HG02884 (cell line): ENCODE results near the gene ALKBH5.
"Not testable (repeated sequence)": the region's sequence is repeated elsewhere in the genome, so short reads cannot be mapped to it uniquely, and the experiment has no call there.

Source experiments
- ATAC-seq: cut with Tn5 transposase; IDR thresholded peaks from one replicate; pipeline ENCODE4 v1.9.1; 2021; ENCODE audit warnings: mild to moderate bottlenecking, moderate library complexity; ENCODE audit not compliant: unreplicated experiment

Gene ALKBH5

DNA sequence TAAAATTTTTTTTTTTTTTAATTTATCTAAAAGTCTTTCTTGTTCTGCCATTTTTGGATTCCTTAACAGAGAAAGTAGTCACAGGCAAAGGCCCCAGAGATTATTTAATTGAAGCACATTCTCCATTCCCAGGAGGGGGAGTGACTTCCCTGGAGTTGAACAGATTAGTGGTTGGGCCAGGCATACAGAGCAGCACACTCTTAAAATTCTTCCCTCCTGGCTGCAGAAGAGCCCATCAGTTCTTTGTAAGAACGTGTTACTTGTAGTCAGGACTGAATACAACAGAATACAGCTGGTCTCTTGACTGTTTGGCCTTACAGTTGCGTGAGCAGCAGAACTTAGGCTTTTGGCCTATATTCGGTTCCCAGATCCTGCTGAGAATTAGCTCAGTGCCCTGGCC is 1.8 kb downstream of the ALKBH5 start:
- no peak for ATAC-seq

- ATAC-seq = no peak
These were observed 2.4 kb downstream of the ALKBH5 start for GRCh38 chr17:18185832-18186626.

- ATAC-seq = no peak
These were observed 3.0 kb downstream of the ALKBH5 start for GRCh38 chr17:18186627-18186982.

DNA sequence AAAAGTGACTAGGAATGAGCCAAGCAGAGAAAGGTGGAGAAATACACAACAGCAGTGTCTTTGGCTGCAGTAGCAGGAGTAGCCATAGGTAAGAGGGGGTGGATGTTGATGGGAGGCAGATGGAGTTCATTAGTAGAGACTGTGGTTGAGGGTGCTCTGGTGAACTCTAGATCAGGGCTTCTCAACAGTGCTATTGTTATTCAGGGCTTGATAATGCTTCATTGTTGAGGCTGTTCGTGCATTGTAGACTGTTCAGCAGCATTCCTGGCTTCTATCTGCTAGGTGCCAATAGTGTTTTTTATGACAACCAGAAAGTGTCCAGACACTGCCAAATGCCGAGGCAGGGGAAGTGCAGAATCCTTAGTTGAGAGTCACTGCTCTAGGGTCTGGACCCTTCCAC is 3.6 kb downstream of the ALKBH5 start:
- ATAC-seq = no peak

GRCh38 chr17:18187821-18188761 is 4.5 kb downstream of the ALKBH5 start:
- no peak for ATAC-seq

DNA sequence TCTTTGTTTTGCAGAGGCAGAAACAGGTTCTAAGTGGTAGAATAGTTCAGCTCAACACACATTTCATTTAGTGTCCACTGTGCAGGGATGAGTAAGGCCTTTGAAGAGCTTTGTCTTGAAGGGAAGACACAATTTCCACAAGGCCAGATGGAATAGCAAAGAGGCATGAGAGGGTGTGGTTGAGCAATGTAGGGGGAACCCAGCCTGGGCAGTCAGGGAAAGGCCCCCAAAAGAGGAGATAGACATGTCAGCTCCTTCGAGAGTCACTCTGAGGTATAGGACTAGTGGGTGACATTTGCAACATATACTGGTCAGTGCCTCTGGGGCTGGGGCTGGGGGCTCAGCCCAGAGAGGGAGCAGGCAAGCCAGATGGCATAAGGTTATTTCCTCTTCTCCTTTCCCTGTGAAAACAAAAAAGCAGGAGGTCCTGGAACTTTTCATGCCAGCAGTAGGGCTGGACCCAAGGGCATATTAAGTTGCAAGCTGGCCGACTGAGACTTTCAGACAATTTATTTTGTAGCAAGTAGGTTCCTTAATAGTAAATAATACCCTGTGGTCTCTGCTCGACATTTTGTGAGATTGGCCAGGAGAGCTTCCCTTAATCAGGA is 7.1 kb downstream of the ALKBH5 start:
- no peak for ATAC-seq

- ATAC-seq = no peak
These were observed 7.6 kb downstream of the ALKBH5 start for GRCh38 chr17:18191236-18191667.

- no peak for ATAC-seq
These were observed 8.3 kb downstream of the ALKBH5 start for GRCh38 chr17:18191967-18192366.

GRCh38 chr17:18194394-18194793 is 10.8 kb downstream of the ALKBH5 start:
- ATAC-seq = no peak

DNA sequence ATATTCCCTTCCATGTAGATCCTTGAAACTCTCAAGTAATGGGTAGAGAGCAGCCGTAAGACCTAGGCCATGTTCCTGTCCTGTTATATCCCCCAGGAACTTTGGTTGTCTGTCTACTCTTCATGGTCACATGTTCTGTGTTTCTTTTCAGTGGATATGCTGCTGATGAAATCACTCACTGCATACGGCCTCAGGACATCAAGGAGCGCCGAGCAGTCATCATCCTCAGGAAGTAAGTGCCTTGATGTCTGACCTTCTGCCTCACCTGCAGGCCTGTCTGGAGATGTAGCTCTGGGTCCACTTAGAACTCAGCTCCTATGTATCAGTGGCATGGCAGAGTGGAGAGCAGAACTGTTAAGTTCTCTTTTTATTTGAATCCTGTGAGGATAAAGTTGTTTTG is 11.2 kb downstream of the ALKBH5 start:
- no peak for ATAC-seq

DNA sequence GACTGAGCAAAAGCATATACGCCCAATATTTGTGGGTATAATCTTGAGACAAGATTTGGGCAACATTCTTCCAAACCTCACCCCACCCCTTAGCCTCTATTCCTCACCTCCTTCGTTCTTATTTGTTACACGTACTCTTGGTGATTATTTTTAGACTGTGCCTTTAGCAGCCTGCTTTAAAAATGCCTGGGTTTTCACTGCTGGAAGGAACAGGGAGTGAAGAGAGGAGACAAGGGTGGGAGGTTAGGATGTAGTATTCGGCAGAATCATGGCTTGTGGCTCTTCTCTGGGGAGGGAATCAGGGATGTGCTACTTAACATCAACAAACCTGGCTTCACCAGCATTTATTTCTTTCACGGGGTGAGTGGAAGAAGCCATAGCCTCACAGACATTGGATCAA is 11.6 kb downstream of the ALKBH5 start:
- ATAC-seq = no peak

GRCh38 chr17:18197535-18198194 is 14.0 kb downstream of the ALKBH5 start:
- ATAC-seq = no peak

DNA sequence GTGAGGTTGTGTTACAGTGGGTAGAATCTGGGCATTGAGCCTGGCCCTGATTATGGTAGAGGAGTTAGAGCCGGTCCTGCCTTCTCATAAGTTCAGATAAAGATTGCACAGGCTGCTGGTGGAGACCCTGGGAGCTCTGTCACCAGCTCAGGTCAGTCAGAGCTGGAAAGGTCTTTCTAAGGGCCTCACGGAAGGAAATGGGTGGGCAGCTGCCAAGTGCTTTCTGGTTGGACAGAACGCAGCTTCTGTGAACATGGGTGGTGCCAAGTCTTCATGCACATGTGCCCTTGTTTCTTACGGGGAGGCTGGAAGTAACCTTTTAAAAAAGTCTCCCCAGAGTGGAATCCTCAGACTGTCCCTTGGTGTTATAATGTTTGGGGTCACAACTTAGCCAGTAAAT is 14.9 kb downstream of the ALKBH5 start:
- no peak for ATAC-seq

DNA sequence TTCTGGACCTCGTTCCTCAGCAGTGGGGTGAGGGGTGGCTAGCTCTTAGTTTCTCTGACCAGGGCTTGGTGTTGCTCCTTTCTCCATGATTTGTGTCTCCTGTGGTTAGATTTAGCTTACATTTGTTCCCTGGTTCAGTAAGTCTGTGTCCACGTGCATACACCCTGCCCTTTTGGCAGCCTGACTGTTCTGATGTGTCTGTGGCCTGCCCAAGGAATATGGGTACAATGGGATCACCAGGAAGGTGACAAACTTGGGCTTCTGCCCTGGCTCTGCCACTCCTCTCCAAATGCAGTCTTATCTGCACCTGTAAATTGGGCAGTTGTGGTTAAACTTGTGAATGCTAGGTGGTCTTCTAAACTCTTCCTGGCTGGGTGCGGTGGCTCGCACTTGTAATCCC is 17.5 kb downstream of the ALKBH5 start:
- no peak for ATAC-seq

- ATAC-seq = no peak
These were observed 19.7 kb downstream of the ALKBH5 start for GRCh38 chr17:18203308-18203707.

- ATAC-seq = no peak
These were observed 22.2 kb downstream of the ALKBH5 start for GRCh38 chr17:18205861-18206260.

- no peak for ATAC-seq
These were observed 23.3 kb downstream of the ALKBH5 start for GRCh38 chr17:18206962-18207361.

DNA sequence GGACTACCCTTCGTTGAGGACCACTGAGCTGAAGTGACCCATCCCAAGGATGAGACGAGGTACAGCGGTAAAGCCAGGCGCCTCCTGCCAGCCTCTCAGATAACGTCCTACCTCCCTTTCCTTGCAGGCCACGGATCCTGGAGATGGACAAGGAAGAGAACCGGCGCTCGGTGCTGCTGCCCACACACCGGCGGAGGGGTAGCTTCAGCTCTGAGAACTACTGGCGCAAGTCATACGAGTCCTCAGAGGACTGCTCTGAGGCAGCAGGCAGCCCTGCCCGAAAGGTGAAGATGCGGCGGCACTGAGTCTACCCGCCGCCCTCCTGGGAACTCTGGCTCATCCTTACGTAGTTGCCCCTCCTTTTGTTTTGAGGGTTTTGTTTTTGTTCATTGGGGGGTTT is 24.5 kb downstream of the ALKBH5 start:
- ATAC-seq = no peak

- ATAC-seq = no peak
These were observed 30.1 kb downstream of the ALKBH5 start for GRCh38 chr17:18213666-18214270.

DNA sequence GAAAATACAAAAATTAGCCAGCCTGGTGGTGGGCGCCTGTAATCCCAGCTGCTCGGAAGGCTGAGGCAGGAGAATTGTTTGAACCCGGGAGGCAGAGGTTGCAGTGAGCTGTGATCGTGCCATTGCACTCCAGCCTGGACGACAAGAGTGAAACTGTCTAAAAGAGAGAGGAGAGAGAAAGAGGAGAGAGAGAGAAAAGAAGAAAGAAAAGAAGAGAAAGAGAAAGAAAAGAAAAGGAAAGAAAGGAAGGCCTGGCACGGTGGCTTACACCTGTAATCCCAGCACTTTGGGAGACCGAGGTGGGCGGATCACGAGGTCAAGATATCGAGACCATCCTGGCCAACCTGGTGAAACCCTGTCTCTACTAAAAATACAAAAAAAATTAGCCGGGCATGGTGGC is 33.3 kb downstream of the ALKBH5 start:
- ATAC-seq = not testable (repeated sequence)
